ENCODE data around the gene ADAM8. TPM values are rescaled to one million over a fixed set of nuclear protein-coding genes. Genes with fewer than 3 reads are reported as not detected.

Gene ADAM8
- total and polyA plus RNA-seq, 4 donors: 4.4 to 79.2 (median 27.4) TPM

DNA sequence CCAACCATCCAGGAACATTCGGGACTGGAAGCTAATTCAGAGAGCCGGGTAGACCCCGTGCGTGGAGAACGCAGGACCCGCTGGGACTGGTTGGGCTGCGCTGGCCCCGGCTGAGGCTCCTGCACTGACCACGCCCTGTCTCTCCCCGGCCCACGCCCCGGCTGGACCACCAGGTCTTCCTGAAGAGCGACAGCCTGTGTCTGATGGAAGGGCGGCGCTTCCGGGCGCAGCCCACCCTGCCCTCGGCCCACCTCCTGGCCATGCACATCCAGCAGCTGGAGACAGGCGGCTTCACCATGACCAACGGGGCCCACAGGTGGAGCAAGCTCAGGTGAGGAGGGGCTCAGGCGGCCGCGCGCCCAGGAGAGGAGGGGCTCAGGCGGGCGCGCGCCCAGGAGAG is 56.9 kb downstream of the ADAM8 start:
- H3K4me1 ChIP-seq (ENCODE audit: control insufficient read depth in 5 of 5, insufficient read depth in 5 of 5, low read length in 5 of 5): no peaks in the 10 kb centered on the region
- ATAC-seq (ENCODE audit: insufficient read depth, low FRiP score): no peak
- no peak overlapping the region for H3K9ac ChIP-seq (ENCODE audit: insufficient read depth in 1 of 2, low read length in 2 of 2)
- TF ChIP-seq, protein P1, sequence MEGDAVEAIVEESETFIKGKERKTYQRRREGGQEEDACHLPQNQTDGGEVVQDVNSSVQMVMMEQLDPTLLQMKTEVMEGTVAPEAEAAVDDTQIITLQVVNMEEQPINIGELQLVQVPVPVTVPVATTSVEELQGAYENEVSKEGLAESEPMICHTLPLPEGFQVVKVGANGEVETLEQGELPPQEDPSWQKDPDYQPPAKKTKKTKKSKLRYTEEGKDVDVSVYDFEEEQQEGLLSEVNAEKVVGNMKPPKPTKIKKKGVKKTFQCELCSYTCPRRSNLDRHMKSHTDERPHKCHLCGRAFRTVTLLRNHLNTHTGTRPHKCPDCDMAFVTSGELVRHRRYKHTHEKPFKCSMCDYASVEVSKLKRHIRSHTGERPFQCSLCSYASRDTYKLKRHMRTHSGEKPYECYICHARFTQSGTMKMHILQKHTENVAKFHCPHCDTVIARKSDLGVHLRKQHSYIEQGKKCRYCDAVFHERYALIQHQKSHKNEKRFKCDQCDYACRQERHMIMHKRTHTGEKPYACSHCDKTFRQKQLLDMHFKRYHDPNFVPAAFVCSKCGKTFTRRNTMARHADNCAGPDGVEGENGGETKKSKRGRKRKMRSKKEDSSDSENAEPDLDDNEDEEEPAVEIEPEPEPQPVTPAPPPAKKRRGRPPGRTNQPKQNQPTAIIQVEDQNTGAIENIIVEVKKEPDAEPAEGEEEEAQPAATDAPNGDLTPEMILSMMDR (IDR thresholded peaks at IDR 0.05; ENCODE audit: control extremely low read depth, extremely low read depth): no peak
- no peaks in the 10 kb centered on the region for H3K36me3 ChIP-seq (ENCODE audit: control insufficient read depth in 4 of 4, insufficient read depth in 4 of 4, low read length in 4 of 4)
- 18 to 25% methylated on average over 24 to 28 of the region's 28 CpGs for WGBS, 2 donors
- DNase-seq: no peak
- H3K9me3 ChIP-seq (ENCODE audit: control insufficient read depth in 4 of 4, insufficient read depth in 3 of 4, low read length in 3 of 4): no peaks in the 10 kb centered on the region
- H3K27ac ChIP-seq (ENCODE audit: low read depth in 1 of 2, low read length in 1 of 2): no peak overlapping the region
- H3K27me3 ChIP-seq (ENCODE audit: control insufficient read depth in 3 of 3, insufficient read depth in 3 of 3, low read length in 2 of 3): peaks cover 4 to 8% (median 8%) of the 10 kb centered on the region in 3 donors
- no peak overlapping the region for H3K4me3 ChIP-seq

- no peaks in the 10 kb centered on the region for H3K36me3 ChIP-seq (ENCODE audit: control insufficient read depth in 4 of 4, insufficient read depth in 4 of 4, low read length in 4 of 4)
- no peaks in the 10 kb centered on the region for H3K9me3 ChIP-seq (ENCODE audit: control insufficient read depth in 4 of 4, insufficient read depth in 3 of 4, low read length in 3 of 4)
- no peaks in the 10 kb centered on the region for H3K4me1 ChIP-seq (ENCODE audit: control insufficient read depth in 5 of 5, insufficient read depth in 5 of 5, low read length in 5 of 5)
- DNase-seq (no peak), ATAC-seq (ENCODE audit: insufficient read depth, low FRiP score) (no peak)
- TF ChIP-seq, protein P1 (IDR thresholded peaks at IDR 0.05; ENCODE audit: control extremely low read depth, extremely low read depth): no peak
- 83 to 91% methylated on average over 19 to 20 of the region's 20 CpGs for WGBS, 2 donors
- no peak overlapping the region for H3K9ac ChIP-seq (ENCODE audit: insufficient read depth in 1 of 2, low read length in 2 of 2)
- peaks cover 4 to 8% (median 5%) of the 10 kb centered on the region in 3 donors for H3K27me3 ChIP-seq (ENCODE audit: control insufficient read depth in 3 of 3, insufficient read depth in 3 of 3, low read length in 2 of 3)
- H3K4me3 ChIP-seq: no peak overlapping the region
- H3K27ac ChIP-seq (ENCODE audit: low read depth in 1 of 2, low read length in 1 of 2): no peak overlapping the region
These were observed 57.8 kb downstream of the ADAM8 start for GRCh38 chr10:133218891-133219290.

DNA sequence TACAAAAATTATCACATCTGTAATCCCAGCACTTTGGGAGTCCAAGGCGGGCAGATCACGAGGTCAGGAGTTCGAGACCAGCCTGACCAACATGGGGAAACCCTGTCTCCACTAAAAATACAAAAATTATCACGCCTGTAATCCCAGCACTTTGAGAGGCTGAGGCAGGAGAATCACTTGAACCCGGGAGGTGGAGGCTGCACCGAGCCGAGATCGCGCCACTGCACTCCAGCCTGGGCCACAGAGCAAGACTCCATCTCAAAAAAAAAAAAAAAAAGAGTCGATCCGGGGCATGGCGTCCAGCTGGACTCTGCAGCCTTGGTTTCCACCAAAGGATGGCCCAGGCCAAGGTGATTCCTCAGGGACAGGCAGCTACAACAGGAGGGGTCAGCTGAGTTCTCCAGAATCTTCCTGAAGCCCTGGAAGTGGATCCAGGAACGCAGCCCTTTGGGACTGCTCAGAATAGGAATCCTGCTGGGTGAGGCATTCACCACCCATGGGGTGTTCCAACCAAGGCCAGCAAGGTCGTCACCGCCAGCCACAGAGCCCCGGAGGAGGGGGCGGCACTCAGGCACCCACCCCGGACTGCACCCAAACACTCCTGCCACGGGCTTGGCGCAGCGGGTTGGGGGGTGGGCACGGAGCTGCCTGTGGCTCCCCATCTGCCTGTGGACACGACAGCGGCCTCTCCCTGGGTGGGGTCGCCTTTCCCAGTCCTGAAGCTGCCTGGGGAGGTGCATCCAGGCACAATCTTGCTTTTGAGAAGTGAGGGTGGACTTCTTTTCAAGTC is 58.7 kb downstream of the ADAM8 start:
- no peak for DNase-seq
- TF ChIP-seq, protein P1 (IDR thresholded peaks at IDR 0.05; ENCODE audit: control extremely low read depth, extremely low read depth): no peak
- H3K9ac ChIP-seq (ENCODE audit: insufficient read depth in 1 of 2, low read length in 2 of 2): no peak overlapping the region
- 86 to 91% methylated on average over 25 of the region's 25 CpGs for WGBS, 2 donors
- H3K4me1 ChIP-seq (ENCODE audit: control insufficient read depth in 5 of 5, insufficient read depth in 5 of 5, low read length in 5 of 5): no peaks in the 10 kb centered on the region
- H3K27ac ChIP-seq (ENCODE audit: low read depth in 1 of 2, low read length in 1 of 2): no peak overlapping the region
- H3K36me3 ChIP-seq (ENCODE audit: control insufficient read depth in 4 of 4, insufficient read depth in 4 of 4, low read length in 4 of 4): no peaks in the 10 kb centered on the region
- ATAC-seq (ENCODE audit: insufficient read depth, low FRiP score): no peak
- H3K9me3 ChIP-seq (ENCODE audit: control insufficient read depth in 4 of 4, insufficient read depth in 3 of 4, low read length in 3 of 4): no peaks in the 10 kb centered on the region
- no peak overlapping the region for H3K4me3 ChIP-seq
- peaks cover 4 to 8% (median 5%) of the 10 kb centered on the region in 3 donors for H3K27me3 ChIP-seq (ENCODE audit: control insufficient read depth in 3 of 3, insufficient read depth in 3 of 3, low read length in 2 of 3)
